ENCODE measurements around the gene GALNT4.

DNA sequence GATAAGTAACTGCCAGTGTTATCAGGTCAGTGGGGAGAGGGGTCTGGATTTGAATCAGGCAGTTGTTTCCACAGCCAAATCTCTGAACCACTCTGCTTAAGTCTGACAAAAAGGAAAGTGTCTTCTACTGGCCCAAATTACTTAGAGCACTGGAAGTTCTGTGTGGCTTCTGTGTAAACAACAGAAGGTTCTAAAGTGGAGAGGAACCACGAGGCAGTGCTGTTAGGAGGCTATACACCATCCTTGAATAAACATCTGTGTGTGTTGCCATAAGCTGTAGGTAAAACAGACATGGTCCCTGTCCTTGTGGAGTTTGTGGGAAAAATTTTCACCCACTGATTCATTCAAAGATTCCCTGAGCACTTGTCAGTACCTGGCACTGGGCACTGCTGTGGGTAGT lies 50.0 kb downstream of the GALNT4 start:
- no peak for TF ChIP-seq POLR2AphosphoS5 (IDR thresholded peaks at IDR 0.05; ENCODE audit: low read depth, low read length)
- no peak for TF ChIP-seq TAF1 (IDR thresholded peaks at IDR 0.05; ENCODE audit: borderline replicate concordance, low read depth, low read length)
- no peak for TF ChIP-seq POLR2A (IDR thresholded peaks at IDR 0.05; ENCODE audit: low read depth, low read length)
